Type B pancreatic cell (in vitro differentiated cells): ENCODE results near the gene GNB4. TPM values are rescaled to one million over a fixed set of nuclear protein-coding genes. Genes with fewer than 3 reads are reported as not detected.

Experiments used
- DNase-seq: peaks from one replicate; pipeline ENCODE4 v3.0.0; 2021; ENCODE audit warnings: mixed read lengths; ENCODE audit not compliant: unreplicated experiment; ENCODE audit errors: extremely low spot score
- H3K27ac Mint-ChIP-seq: 2 replicates; pipeline ENCODE4 v1.8.0; 2021; ENCODE audit warnings: mild to moderate bottlenecking, mixed read lengths
- H3K27me3 Mint-ChIP-seq: 2 replicates; pipeline ENCODE4 v1.8.0; 2021; ENCODE audit warnings: mixed read lengths
- H3K36me3 Mint-ChIP-seq: 2 replicates; pipeline ENCODE4 v1.8.0; 2021; ENCODE audit warnings: mixed read lengths
- H3K4me1 Mint-ChIP-seq: one replicate; pipeline ENCODE4 v1.8.0; 2021; ENCODE audit warnings: mixed read lengths; ENCODE audit not compliant: unreplicated experiment
- H3K4me3 Mint-ChIP-seq: 2 replicates; pipeline ENCODE4 v1.8.0; 2021; ENCODE audit warnings: mild to moderate bottlenecking, mixed read lengths
- H3K9me3 Mint-ChIP-seq: 2 replicates; pipeline ENCODE4 v1.8.0; 2021; ENCODE audit warnings: mixed read lengths
- total RNA-seq: library from RNA; stranded (reverse); gene quantifications from 2 replicates; pipeline ENCODE4 v1.2.1, GENCODE V29; 2021; ENCODE audit warnings: low replicate concordance
- TF ChIP-seq, protein P1 (sequence below): fragments of 200-600 bp; sonication (generic); conservative IDR thresholded peaks from 2 replicates; pipeline ENCODE4 v1.5.0; 2021; ENCODE audit warnings: antibody characterized with exemption, mild to moderate bottlenecking

Gene GNB4
- total RNA-seq, 1 donor from 2014 or later = 26.8 TPM

DNA sequence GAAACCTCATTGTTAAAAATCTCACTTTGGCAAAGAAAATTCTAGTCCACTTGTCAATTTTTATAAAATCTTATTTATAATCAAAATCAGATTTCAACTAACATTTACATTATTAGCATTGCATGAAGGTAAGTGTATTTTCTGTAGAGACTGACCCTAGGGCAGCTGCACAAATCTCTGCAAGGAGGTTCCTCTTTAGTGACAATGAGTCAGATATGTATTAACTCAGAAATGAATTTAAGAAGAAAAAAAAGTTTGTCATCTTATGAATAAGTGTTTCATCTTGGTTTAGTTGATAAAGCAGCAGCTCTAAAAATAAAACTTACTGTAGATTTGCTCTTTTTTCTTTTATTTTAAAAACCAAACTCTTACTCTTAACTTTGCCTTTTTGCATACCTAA, 9.0 kb upstream of the GNB4 start:
- Mint-ChIP-seq H3K36me3 (no peaks in the 10 kb centered on the region), H3K4me3 (no peak overlapping the region), H3K27me3 (peaks cover 10% of the 10 kb centered on the region), H3K27ac (no peak overlapping the region), H3K4me1 (peaks cover 7% of the 10 kb centered on the region), H3K9me3 (no peaks in the 10 kb centered on the region)
- DNase-seq = no peak
- TF ChIP-seq, protein P1, sequence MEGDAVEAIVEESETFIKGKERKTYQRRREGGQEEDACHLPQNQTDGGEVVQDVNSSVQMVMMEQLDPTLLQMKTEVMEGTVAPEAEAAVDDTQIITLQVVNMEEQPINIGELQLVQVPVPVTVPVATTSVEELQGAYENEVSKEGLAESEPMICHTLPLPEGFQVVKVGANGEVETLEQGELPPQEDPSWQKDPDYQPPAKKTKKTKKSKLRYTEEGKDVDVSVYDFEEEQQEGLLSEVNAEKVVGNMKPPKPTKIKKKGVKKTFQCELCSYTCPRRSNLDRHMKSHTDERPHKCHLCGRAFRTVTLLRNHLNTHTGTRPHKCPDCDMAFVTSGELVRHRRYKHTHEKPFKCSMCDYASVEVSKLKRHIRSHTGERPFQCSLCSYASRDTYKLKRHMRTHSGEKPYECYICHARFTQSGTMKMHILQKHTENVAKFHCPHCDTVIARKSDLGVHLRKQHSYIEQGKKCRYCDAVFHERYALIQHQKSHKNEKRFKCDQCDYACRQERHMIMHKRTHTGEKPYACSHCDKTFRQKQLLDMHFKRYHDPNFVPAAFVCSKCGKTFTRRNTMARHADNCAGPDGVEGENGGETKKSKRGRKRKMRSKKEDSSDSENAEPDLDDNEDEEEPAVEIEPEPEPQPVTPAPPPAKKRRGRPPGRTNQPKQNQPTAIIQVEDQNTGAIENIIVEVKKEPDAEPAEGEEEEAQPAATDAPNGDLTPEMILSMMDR = no peak

DNA sequence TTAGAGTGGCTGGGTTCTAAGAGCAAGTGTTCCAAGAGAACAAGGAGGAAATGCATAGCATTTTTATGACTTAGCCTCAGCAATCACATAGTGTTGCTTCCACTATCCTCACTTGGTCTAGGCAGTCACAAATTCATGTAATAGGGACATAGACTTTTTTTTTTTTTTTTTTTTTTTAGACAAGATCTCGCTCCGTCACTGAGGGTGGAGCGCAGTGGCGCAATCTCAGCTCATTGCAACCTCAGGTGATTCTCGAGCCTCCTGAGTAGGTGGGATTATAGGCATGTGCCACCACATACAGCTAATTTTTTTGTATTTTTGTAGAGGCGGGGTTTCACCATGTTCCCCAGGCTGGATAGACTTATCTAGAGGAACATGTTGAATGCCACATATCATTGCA, 4.7 kb upstream of the GNB4 start:
- peaks cover 23% of the 10 kb centered on the region for H3K27me3 Mint-ChIP-seq
- no peak for DNase-seq
- H3K4me1 Mint-ChIP-seq = peaks cover 11% of the 10 kb centered on the region
- H3K36me3 Mint-ChIP-seq = no peaks in the 10 kb centered on the region
- no peak overlapping the region for H3K27ac Mint-ChIP-seq
- H3K4me3 Mint-ChIP-seq = no peak overlapping the region
- no peaks in the 10 kb centered on the region for H3K9me3 Mint-ChIP-seq
- TF ChIP-seq, protein P1 = no peak

DNA sequence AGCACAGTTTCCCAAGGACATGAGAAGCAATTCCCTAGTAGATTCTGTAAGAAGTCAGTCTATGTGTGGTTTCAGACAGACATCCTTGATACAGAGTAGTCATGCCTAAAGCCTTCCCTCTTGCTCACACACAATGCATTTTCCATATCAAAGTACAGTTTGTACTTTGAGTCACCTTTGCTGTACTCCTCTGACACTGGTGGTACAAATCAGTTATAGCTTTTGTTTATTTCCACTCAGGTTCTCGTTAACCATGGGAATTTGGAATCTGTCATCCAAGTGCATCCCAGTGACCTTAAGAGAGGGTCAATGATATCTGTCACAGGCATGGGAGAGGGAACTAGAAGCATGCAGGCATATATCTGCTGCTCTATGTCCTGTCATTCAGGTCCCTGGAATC, 3.6 kb upstream of the GNB4 start:
- H3K4me1 Mint-ChIP-seq = peaks cover 15% of the 10 kb centered on the region
- TF ChIP-seq, protein P1 = no peak

DNA sequence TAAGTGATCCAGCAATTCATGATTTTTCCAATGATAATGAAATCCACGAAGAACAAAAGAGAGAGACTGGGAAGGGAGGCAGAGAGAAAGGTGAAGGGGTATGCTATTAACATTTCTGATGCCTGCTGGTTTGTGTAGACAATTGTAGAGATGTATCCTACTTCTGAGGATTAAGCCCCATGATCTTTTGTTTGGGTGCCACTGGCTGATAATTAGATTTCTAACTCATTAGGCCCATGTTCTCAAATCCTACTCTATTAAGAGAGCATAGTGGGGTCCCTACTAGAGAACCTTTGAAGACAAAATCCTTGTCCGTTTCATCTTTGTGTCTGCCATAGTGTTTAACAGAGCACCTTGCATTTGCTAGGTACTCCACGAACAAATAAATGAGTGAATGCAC, 2.7 kb upstream of the GNB4 start:
- Mint-ChIP-seq H3K27ac (peak overlapping the region; percentile 37), H3K4me1 (peaks cover 20% of the 10 kb centered on the region), H3K36me3 (no peaks in the 10 kb centered on the region), H3K9me3 (no peaks in the 10 kb centered on the region), H3K4me3 (peak overlapping the region; percentile 8), H3K27me3 (peaks cover 28% of the 10 kb centered on the region)
- TF ChIP-seq, protein P1 = no peak
- no peak for DNase-seq

More for the DNA sequence above, 3.6 kb upstream of the GNB4 start:
- no peak for DNase-seq
- no peaks in the 10 kb centered on the region for H3K9me3 Mint-ChIP-seq
- H3K4me3 Mint-ChIP-seq = no peak overlapping the region
- no peak overlapping the region for H3K27ac Mint-ChIP-seq
- H3K36me3 Mint-ChIP-seq = no peaks in the 10 kb centered on the region
- H3K27me3 Mint-ChIP-seq = peaks cover 29% of the 10 kb centered on the region

DNA sequence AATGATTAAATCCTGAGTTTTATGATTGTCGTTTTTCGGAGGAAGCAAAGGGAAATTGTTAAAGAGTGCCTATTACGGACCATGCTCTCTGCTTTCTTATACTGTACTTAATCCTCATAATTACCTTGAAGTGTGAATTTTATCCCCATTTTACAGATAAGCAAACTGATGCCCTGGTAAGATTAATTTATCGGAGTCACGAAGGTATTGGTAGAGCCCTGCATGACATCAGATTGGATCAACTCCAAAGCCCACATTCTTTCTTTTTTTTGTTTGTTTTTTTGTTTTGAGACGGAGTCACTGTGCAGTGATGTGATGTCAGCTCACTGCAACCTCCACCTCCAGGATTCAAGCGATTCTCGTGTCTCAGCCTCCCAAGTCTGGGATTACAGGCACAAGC, 1.6 kb upstream of the GNB4 start:
- Mint-ChIP-seq H3K27ac (peak overlapping the region; percentile 94), H3K27me3 (peaks cover 28% of the 10 kb centered on the region), H3K4me3 (peak overlapping the region; percentile 18), H3K36me3 (peaks cover under 1% of the 10 kb centered on the region), H3K4me1 (peaks cover 26% of the 10 kb centered on the region), H3K9me3 (no peaks in the 10 kb centered on the region)
- no peak for DNase-seq
- TF ChIP-seq, protein P1 = no peak

DNA sequence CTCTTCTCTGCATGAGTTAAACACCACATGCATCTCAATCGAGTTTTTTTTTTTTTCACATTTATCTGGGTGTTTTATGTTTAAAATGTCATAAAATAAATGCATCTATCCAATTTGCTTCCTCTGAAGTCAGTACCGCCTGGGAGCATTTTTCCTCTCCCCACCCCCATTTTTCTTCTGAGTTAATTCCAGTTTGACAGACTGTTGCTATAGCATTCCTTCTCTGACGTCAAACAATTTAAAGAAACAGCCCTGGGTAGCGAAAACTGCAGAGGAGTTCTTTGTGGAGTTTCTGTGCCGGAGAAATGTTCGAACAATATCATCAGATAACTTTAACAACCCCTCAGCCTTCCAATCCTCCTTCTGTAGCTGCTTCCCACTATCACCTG, 900 bp upstream of the GNB4 start:
- TF ChIP-seq, protein P1 = no peak
- peaks cover 29% of the 10 kb centered on the region for H3K4me1 Mint-ChIP-seq
- no peaks in the 10 kb centered on the region for H3K9me3 Mint-ChIP-seq
- H3K4me3 Mint-ChIP-seq = peak overlapping the region; percentile 88
- peak overlapping the region; percentile 94 for H3K27ac Mint-ChIP-seq
- peaks cover 32% of the 10 kb centered on the region for H3K27me3 Mint-ChIP-seq
- peaks cover 4% of the 10 kb centered on the region for H3K36me3 Mint-ChIP-seq
- no peak for DNase-seq
